PC-3 (cell line): ENCODE data around the gene PADI6. TPM values are rescaled to one million over a fixed set of nuclear protein-coding genes. Genes with fewer than 3 reads are reported as not detected.

ENCODE experiments used
- ATAC-seq: fragments of 200-7000 bp; cut with Tn5 transposase; 2 replicates; pipeline ENCODE4 v1.9.1; 2020; ENCODE audit warnings: mild to moderate bottlenecking, moderate library complexity
- BruUV-seq: library from RNA; stranded (reverse); fragments of 400-500 nt; replicated peaks from 2 replicates; lab custom pipeline; 2021; lab: Mats Ljungman, UMichigan
- CTCF ChIA-PET: fragments of 300-600 bp; sonication (Branson Sonifier 250); formaldehyde crosslinking; loops from one replicate; lab custom pipeline; 2022; ENCODE audit warnings: antibody characterized with exemption; lab: Charles Lee
- POLR2A ChIA-PET: fragments of 300-600 bp; sonication (Branson Sonifier 250); formaldehyde crosslinking; loops from one replicate; lab custom pipeline; 2022; ENCODE audit warnings: antibody characterized with exemption; ENCODE audit not compliant: unreplicated experiment; lab: Charles Lee
- DNase-seq: peaks from one replicate; pipeline ENCODE4 v3.0.0-alpha.2; 2015
- H2AFZ ChIP-seq: fragments of 300-600 bp; sonication (generic); 2 replicates; pipeline ENCODE4 v1.6.0; 2016; ENCODE audit warnings: antibody characterized with exemption, low read length
- H3F3A ChIP-seq: fragments of 300-600 bp; sonication (generic); one replicate; pipeline ENCODE4 v1.6.0; 2017; ENCODE audit warnings: antibody characterized with exemption, low read length, control low read depth, mild to moderate bottlenecking; ENCODE audit not compliant: unreplicated experiment
- H3K27ac ChIP-seq: fragments of 300-600 bp; sonication (generic); 2 replicates; pipeline ENCODE4 v1.5.1; 2016; ENCODE audit warnings: mild to moderate bottlenecking, low read length
- H3K27me3 ChIP-seq: fragments of 300-600 bp; sonication (generic); 2 replicates; pipeline ENCODE4 v1.6.1; 2016; ENCODE audit warnings: low read length, mixed read lengths
- H3K36me3 ChIP-seq: fragments of 300-600 bp; sonication (generic); 2 replicates; pipeline ENCODE4 v1.6.1; 2016; ENCODE audit warnings: low read depth, mixed run types, low read length, mixed read lengths
- H3K4me1 ChIP-seq: fragments of 300-600 bp; sonication (generic); 2 replicates; pipeline ENCODE4 v1.5.1; 2016; ENCODE audit warnings: low read length; ENCODE audit not compliant: insufficient read depth
- H3K4me2 ChIP-seq: fragments of 300-600 bp; sonication (generic); 2 replicates; pipeline ENCODE4 v1.6.0; 2016; ENCODE audit warnings: low read length
- H3K4me3 ChIP-seq: fragments of 300-600 bp; sonication (generic); 2 replicates; pipeline ENCODE4 v1.5.1; 2016; ENCODE audit warnings: mild to moderate bottlenecking, low read length, mixed read lengths
- H3K79me2 ChIP-seq: fragments of 300-600 bp; sonication (generic); 2 replicates; pipeline ENCODE4 v1.6.1; 2017; ENCODE audit warnings: low read length, mixed read lengths
- H3K9ac ChIP-seq: fragments of 300-600 bp; sonication (generic); 2 replicates; pipeline ENCODE4 v1.6.0; 2016; ENCODE audit warnings: mild to moderate bottlenecking, low read length
- H3K9me2 ChIP-seq: fragments of 300-600 bp; sonication (generic); replicated peaks from 2 replicates; pipeline ENCODE4 v1.6.1; 2016; ENCODE audit warnings: mixed run types, low read length, mixed read lengths
- H3K9me3 ChIP-seq: fragments of 300-600 bp; sonication (generic); 2 replicates; pipeline ENCODE4 v1.6.1; 2016; ENCODE audit warnings: low read length, mixed read lengths
- H4K20me1 ChIP-seq: fragments of 300-600 bp; sonication (generic); 2 replicates; pipeline ENCODE4 v1.6.1; 2016; ENCODE audit warnings: low read length, mixed read lengths
- EZH2 ChIP-seq: fragments of 300-600 bp; sonication (generic); IDR thresholded peaks from one replicate; pipeline ENCODE4 v1.6.1; 2017; ENCODE audit warnings: antibody characterized with exemption, mild to moderate bottlenecking, low read length; ENCODE audit not compliant: unreplicated experiment
- EZH2phosphoT487 ChIP-seq: fragments of 300-600 bp; sonication (generic); IDR thresholded peaks from 2 replicates; pipeline ENCODE4 v1.6.1; 2018; ENCODE audit warnings: mild to moderate bottlenecking, antibody characterized with exemption, low read length, borderline replicate concordance
- intact Hi-C: fragments of 100-400 bp; cut with micrococcal nuclease; formaldehyde crosslinking; loops from 2 replicates; pipeline ENCODE4 v1.9.0; 2023
- total RNA-seq: library from RNA; depleted of rRNA; stranded (reverse); fragments of >200 nt; gene quantifications from 2 replicates; pipeline ENCODE4 v1.2.3, GENCODE V29; 2014
- TF ChIP-seq, protein P1 (sequence below): fragments of 300-600 bp; sonication (generic); conservative IDR thresholded peaks from 2 replicates; pipeline ENCODE4 v1.5.1; 2017; ENCODE audit warnings: antibody characterized with exemption, low read depth, mild to moderate bottlenecking, low read length

Gene PADI6
- total RNA-seq, 1 experiment from 2014 or later = not detected

DNA sequence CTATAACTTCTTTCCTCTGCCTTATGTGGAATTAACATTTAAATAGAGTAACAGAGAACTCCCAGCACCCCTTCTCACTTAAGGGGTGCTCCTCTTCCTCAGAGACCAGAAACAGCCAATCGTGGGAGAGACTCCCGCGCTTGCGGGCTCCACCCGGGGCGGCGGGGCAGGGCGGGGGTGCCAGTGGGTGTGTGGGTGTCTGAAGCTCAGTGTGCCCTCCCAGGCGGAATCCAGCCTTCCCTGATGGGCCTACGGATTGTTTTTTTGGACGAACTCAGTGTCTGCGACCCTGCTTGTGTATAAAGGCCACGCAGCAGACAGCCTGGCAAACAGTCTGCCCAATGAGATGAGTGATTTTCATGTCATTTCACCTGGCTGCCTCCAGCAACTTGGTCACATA lies 61.3 kb downstream of the PADI6 start:
- Histone ChIP-seq H3K27me3 (no peaks in the 10 kb centered on the region), H3K9ac (no peak overlapping the region), H3K79me2 (peaks cover 90% of the 10 kb centered on the region), H3K4me1 (peaks cover 11% of the 10 kb centered on the region), H3K36me3 (peaks cover 49% of the 10 kb centered on the region), H2AFZ (no peak overlapping the region), H3K27ac (no peak overlapping the region), H4K20me1 (peaks cover 65% of the 10 kb centered on the region), H3K4me2 (no peak overlapping the region), H3K9me2 (no peaks in the 10 kb centered on the region), H3F3A (no peaks in the 10 kb centered on the region), H3K4me3 (no peak overlapping the region), H3K9me3 (no peaks in the 10 kb centered on the region)
- no TSS peak for BruUV-seq
- intact Hi-C loops = no loop called here
- ChIA-PET POLR2A (no interaction called here), CTCF (no interaction called here)
- ATAC-seq = no peak
- no peak for DNase-seq
- TF ChIP-seq EZH2phosphoT487 (no peak), EZH2 (no peak)
- TF ChIP-seq, protein P1, sequence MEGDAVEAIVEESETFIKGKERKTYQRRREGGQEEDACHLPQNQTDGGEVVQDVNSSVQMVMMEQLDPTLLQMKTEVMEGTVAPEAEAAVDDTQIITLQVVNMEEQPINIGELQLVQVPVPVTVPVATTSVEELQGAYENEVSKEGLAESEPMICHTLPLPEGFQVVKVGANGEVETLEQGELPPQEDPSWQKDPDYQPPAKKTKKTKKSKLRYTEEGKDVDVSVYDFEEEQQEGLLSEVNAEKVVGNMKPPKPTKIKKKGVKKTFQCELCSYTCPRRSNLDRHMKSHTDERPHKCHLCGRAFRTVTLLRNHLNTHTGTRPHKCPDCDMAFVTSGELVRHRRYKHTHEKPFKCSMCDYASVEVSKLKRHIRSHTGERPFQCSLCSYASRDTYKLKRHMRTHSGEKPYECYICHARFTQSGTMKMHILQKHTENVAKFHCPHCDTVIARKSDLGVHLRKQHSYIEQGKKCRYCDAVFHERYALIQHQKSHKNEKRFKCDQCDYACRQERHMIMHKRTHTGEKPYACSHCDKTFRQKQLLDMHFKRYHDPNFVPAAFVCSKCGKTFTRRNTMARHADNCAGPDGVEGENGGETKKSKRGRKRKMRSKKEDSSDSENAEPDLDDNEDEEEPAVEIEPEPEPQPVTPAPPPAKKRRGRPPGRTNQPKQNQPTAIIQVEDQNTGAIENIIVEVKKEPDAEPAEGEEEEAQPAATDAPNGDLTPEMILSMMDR = no peak

DNA sequence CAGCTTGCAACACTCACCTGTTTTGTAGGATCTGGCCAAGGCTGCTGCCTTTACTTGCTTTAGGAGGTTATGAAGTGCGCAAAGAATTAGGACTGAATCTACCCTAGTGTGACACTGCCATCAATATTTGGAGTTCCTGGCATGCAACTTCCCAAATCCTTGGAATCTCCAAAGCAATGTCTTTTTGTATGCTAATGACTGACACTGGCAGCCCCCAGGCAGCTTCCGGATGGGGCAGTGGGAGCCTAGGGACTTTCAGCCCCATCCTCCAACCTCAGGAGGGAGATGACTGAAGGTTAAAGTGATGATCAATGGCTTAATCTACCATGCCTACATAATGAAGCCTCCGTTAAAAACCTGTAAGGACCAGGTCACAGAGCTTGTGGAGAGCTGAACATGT lies 62.0 kb downstream of the PADI6 start:
- H3K4me2 ChIP-seq = no peak overlapping the region
- H3K9me2 ChIP-seq = no peaks in the 10 kb centered on the region
- BruUV-seq = no TSS peak
- no peaks in the 10 kb centered on the region for H3K9me3 ChIP-seq
- peaks cover 41% of the 10 kb centered on the region for H3K36me3 ChIP-seq
- TF ChIP-seq, protein P1 = no peak
- TF ChIP-seq EZH2phosphoT487 = no peak
- no peak for TF ChIP-seq EZH2
- no peak overlapping the region for H3K4me3 ChIP-seq
- intact Hi-C loops = no loop called here
- H3K27ac ChIP-seq = no peak overlapping the region
- H3K9ac ChIP-seq = no peak overlapping the region
- POLR2A ChIA-PET = no interaction called here
- DNase-seq = no peak
- H3K4me1 ChIP-seq = peaks cover 11% of the 10 kb centered on the region
- peaks cover 90% of the 10 kb centered on the region for H3K79me2 ChIP-seq
- H4K20me1 ChIP-seq = peaks cover 61% of the 10 kb centered on the region
- H2AFZ ChIP-seq = no peak overlapping the region
- H3K27me3 ChIP-seq = no peaks in the 10 kb centered on the region
- CTCF ChIA-PET = no interaction called here
- no peak for ATAC-seq
- H3F3A ChIP-seq = no peaks in the 10 kb centered on the region

DNA sequence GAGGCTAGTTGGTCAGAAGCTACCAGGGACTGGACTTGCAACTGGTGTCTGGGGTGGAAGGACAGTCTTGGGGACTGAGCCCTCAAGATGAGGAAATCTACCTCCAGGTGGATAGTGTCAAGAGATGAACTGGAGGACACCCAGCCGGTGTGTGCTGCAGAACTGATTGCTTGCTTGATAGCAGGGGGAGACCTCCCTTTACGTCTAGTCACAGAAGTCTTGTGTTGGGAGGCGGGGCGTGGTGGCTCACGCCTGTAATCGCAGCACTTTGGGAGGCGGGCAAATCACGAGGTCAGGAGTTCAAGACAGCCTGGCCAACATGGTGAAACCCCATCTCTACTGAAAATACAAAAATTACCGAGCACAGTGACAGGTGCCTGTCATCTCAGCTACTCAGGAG lies 62.6 kb downstream of the PADI6 start:
- H4K20me1 ChIP-seq = peaks cover 56% of the 10 kb centered on the region
- H3K9ac ChIP-seq = no peak overlapping the region
- H3K9me3 ChIP-seq = no peaks in the 10 kb centered on the region
- peaks cover 11% of the 10 kb centered on the region for H3K4me1 ChIP-seq
- no peaks in the 10 kb centered on the region for H3F3A ChIP-seq
- intact Hi-C loops = no loop called here
- ATAC-seq = no peak
- H3K4me2 ChIP-seq = no peak overlapping the region
- ChIA-PET POLR2A (no interaction called here), CTCF (no interaction called here)
- no peaks in the 10 kb centered on the region for H3K27me3 ChIP-seq
- no peak for TF ChIP-seq EZH2
- TF ChIP-seq, protein P1 = no peak
- no peak overlapping the region for H3K4me3 ChIP-seq
- no peak overlapping the region for H3K27ac ChIP-seq
- no TSS peak for BruUV-seq
- peaks cover 89% of the 10 kb centered on the region for H3K79me2 ChIP-seq
- H2AFZ ChIP-seq = no peak overlapping the region
- H3K36me3 ChIP-seq = peaks cover 35% of the 10 kb centered on the region
- no peaks in the 10 kb centered on the region for H3K9me2 ChIP-seq
- no peak for DNase-seq
